Measurements from ENCODE around the gene VPS13D.

VPS13D gene

GRCh38 chr1:12527564-12527963 lies 297.7 kb downstream of the VPS13D start:
- no peak for DNase-seq (ENCODE audit: low read depth, low spot score)
- TF ChIP-seq YY1 (IDR thresholded peaks at IDR 0.05; ENCODE audit: insufficient read depth, insufficient read length), result no peak
- TF ChIP-seq SUZ12 (IDR thresholded peaks at IDR 0.05; ENCODE audit: extremely low read depth, insufficient read depth, insufficient read length), result no peak
- no peak for TF ChIP-seq ZNF274 (IDR thresholded peaks at IDR 0.05; ENCODE audit: low read depth, low read length)
- Histone ChIP-seq H3K9ac (ENCODE audit: insufficient read length, low read depth) (no peak overlapping the region), H3K4me3 (ENCODE audit: insufficient read length, low read depth) (no peak overlapping the region), H3K27me3 (ENCODE audit: insufficient read depth, insufficient read length) (no peaks in the 10 kb centered on the region), H3K36me3 (ENCODE audit: insufficient read depth, insufficient read length, low read length) (no peaks in the 10 kb centered on the region), H3K4me1 (ENCODE audit: insufficient read depth, insufficient read length) (no peaks in the 10 kb centered on the region), H3K9me3 (ENCODE audit: insufficient read depth, low read length) (no peaks in the 10 kb centered on the region)

GRCh38 chr1:12528021-12528852 lies 298.4 kb downstream of the VPS13D start:
- H3K9me3 ChIP-seq (ENCODE audit: insufficient read depth, low read length), result no peaks in the 10 kb centered on the region
- TF ChIP-seq YY1 (IDR thresholded peaks at IDR 0.05; ENCODE audit: insufficient read depth, insufficient read length), result no peak
- no peak for TF ChIP-seq ZNF274 (IDR thresholded peaks at IDR 0.05; ENCODE audit: low read depth, low read length)
- TF ChIP-seq SUZ12 (IDR thresholded peaks at IDR 0.05; ENCODE audit: extremely low read depth, insufficient read depth, insufficient read length), result no peak
- H3K27me3 ChIP-seq (ENCODE audit: insufficient read depth, insufficient read length), result no peaks in the 10 kb centered on the region
- no peaks in the 10 kb centered on the region for H3K4me1 ChIP-seq (ENCODE audit: insufficient read depth, insufficient read length)
- DNase-seq (ENCODE audit: low read depth, low spot score), result no peak
- H3K36me3 ChIP-seq (ENCODE audit: insufficient read depth, insufficient read length, low read length), result no peaks in the 10 kb centered on the region
- no peak overlapping the region for H3K4me3 ChIP-seq (ENCODE audit: insufficient read length, low read depth)
- no peak overlapping the region for H3K9ac ChIP-seq (ENCODE audit: insufficient read length, low read depth)

GRCh38 chr1:12529640-12530174 lies 299.9 kb downstream of the VPS13D start:
- H3K4me1 ChIP-seq (ENCODE audit: insufficient read depth, insufficient read length), result no peaks in the 10 kb centered on the region
- H3K9ac ChIP-seq (ENCODE audit: insufficient read length, low read depth), result no peak overlapping the region
- H3K4me3 ChIP-seq (ENCODE audit: insufficient read length, low read depth), result no peak overlapping the region
- no peak for TF ChIP-seq ZNF274 (IDR thresholded peaks at IDR 0.05; ENCODE audit: low read depth, low read length)
- TF ChIP-seq YY1 (IDR thresholded peaks at IDR 0.05; ENCODE audit: insufficient read depth, insufficient read length), result no peak
- TF ChIP-seq SUZ12 (IDR thresholded peaks at IDR 0.05; ENCODE audit: extremely low read depth, insufficient read depth, insufficient read length), result no peak
- H3K36me3 ChIP-seq (ENCODE audit: insufficient read depth, insufficient read length, low read length), result no peaks in the 10 kb centered on the region
- no peaks in the 10 kb centered on the region for H3K9me3 ChIP-seq (ENCODE audit: insufficient read depth, low read length)
- no peak for DNase-seq (ENCODE audit: low read depth, low spot score)
- no peaks in the 10 kb centered on the region for H3K27me3 ChIP-seq (ENCODE audit: insufficient read depth, insufficient read length)

- no peak for DNase-seq (ENCODE audit: low read depth, low spot score)
- H3K36me3 ChIP-seq (ENCODE audit: insufficient read depth, insufficient read length, low read length), result no peaks in the 10 kb centered on the region
- no peaks in the 10 kb centered on the region for H3K9me3 ChIP-seq (ENCODE audit: insufficient read depth, low read length)
- TF ChIP-seq YY1 (IDR thresholded peaks at IDR 0.05; ENCODE audit: insufficient read depth, insufficient read length), result no peak
- no peak for TF ChIP-seq ZNF274 (IDR thresholded peaks at IDR 0.05; ENCODE audit: low read depth, low read length)
- no peak for TF ChIP-seq SUZ12 (IDR thresholded peaks at IDR 0.05; ENCODE audit: extremely low read depth, insufficient read depth, insufficient read length)
- no peaks in the 10 kb centered on the region for H3K4me1 ChIP-seq (ENCODE audit: insufficient read depth, insufficient read length)
- no peak overlapping the region for H3K4me3 ChIP-seq (ENCODE audit: insufficient read length, low read depth)
- no peak overlapping the region for H3K9ac ChIP-seq (ENCODE audit: insufficient read length, low read depth)
- no peaks in the 10 kb centered on the region for H3K27me3 ChIP-seq (ENCODE audit: insufficient read depth, insufficient read length)
Observed at GRCh38 chr1:12530462-12531178, 300.8 kb downstream of the VPS13D start.

- Histone ChIP-seq H3K27me3 (ENCODE audit: insufficient read depth, insufficient read length) (no peaks in the 10 kb centered on the region), H3K36me3 (ENCODE audit: insufficient read depth, insufficient read length, low read length) (no peaks in the 10 kb centered on the region), H3K9ac (ENCODE audit: insufficient read length, low read depth) (no peak overlapping the region), H3K4me3 (ENCODE audit: insufficient read length, low read depth) (no peak overlapping the region), H3K9me3 (ENCODE audit: insufficient read depth, low read length) (no peaks in the 10 kb centered on the region), H3K4me1 (ENCODE audit: insufficient read depth, insufficient read length) (no peaks in the 10 kb centered on the region)
- no peak for TF ChIP-seq SUZ12 (IDR thresholded peaks at IDR 0.05; ENCODE audit: extremely low read depth, insufficient read depth, insufficient read length)
- no peak for TF ChIP-seq YY1 (IDR thresholded peaks at IDR 0.05; ENCODE audit: insufficient read depth, insufficient read length)
- no peak for TF ChIP-seq ZNF274 (IDR thresholded peaks at IDR 0.05; ENCODE audit: low read depth, low read length)
- DNase-seq (ENCODE audit: low read depth, low spot score), result no peak
Observed at GRCh38 chr1:12531179-12531499, 301.3 kb downstream of the VPS13D start.

- no peaks in the 10 kb centered on the region for H3K36me3 ChIP-seq (ENCODE audit: insufficient read depth, insufficient read length, low read length)
- no peak overlapping the region for H3K4me3 ChIP-seq (ENCODE audit: insufficient read length, low read depth)
- TF ChIP-seq ZNF274 (IDR thresholded peaks at IDR 0.05; ENCODE audit: low read depth, low read length) (no peak), SUZ12 (IDR thresholded peaks at IDR 0.05; ENCODE audit: extremely low read depth, insufficient read depth, insufficient read length) (no peak), YY1 (IDR thresholded peaks at IDR 0.05; ENCODE audit: insufficient read depth, insufficient read length) (no peak)
- no peaks in the 10 kb centered on the region for H3K9me3 ChIP-seq (ENCODE audit: insufficient read depth, low read length)
- H3K27me3 ChIP-seq (ENCODE audit: insufficient read depth, insufficient read length), result no peaks in the 10 kb centered on the region
- H3K9ac ChIP-seq (ENCODE audit: insufficient read length, low read depth), result no peak overlapping the region
- no peak for DNase-seq (ENCODE audit: low read depth, low spot score)
- H3K4me1 ChIP-seq (ENCODE audit: insufficient read depth, insufficient read length), result no peaks in the 10 kb centered on the region
Observed at GRCh38 chr1:12532405-12533315, 302.8 kb downstream of the VPS13D start.

Data from NT2/D1 (cell line).